Kidney epithelial cell (primary cell): Measurements from ENCODE around the gene DNAI1. TPM values are rescaled to one million over a fixed set of nuclear protein-coding genes. Genes with fewer than 3 reads are reported as not detected.

Experiments used
- DNase-seq: peaks from one replicate; pipeline ENCODE4 v3.0.0-alpha.2; 2010; ENCODE audit warnings: low read depth
- H3K27me3 ChIP-seq: 2 replicates; pipeline ENCODE4 v1.6.0; 2011; ENCODE audit warnings: low read length; ENCODE audit not compliant: control insufficient read depth, insufficient read depth
- H3K36me3 ChIP-seq: 2 replicates; pipeline ENCODE4 v1.5.1; 2011; ENCODE audit warnings: low read length; ENCODE audit not compliant: control insufficient read depth, insufficient read depth
- H3K4me3 ChIP-seq: 2 replicates; pipeline ENCODE4 v1.5.1; 2011; ENCODE audit warnings: low read depth, mild to moderate bottlenecking, control low read depth, low read length
- CTCF ChIP-seq: IDR thresholded peaks from 2 replicates; pipeline ENCODE4 v1.5.1; 2011; ENCODE audit warnings: mild to moderate bottlenecking, moderate library complexity, low read length, control low read depth, inconsistent platforms; ENCODE audit not compliant: insufficient read depth, poor library complexity, severe bottlenecking
- total RNA-seq: library from RNA; depleted of rRNA; stranded (reverse); fragments of >200 nt; gene quantifications from 2 replicates; pipeline ENCODE4 v1.2.3, GENCODE V29; 2015

The DNAI1 gene
- total RNA-seq, 1 donor from 2014 or later = not detected

- no peak for TF ChIP-seq CTCF
- no peaks in the 10 kb centered on the region for H3K36me3 ChIP-seq
- no peak overlapping the region for H3K4me3 ChIP-seq
- H3K27me3 ChIP-seq = peaks cover 38% of the 10 kb centered on the region
- DNase-seq = no peak
Observed at GRCh38 chr9:34508463-34508862, 49.9 kb downstream of the DNAI1 start.

- no peaks in the 10 kb centered on the region for H3K36me3 ChIP-seq
- no peak for TF ChIP-seq CTCF
- H3K4me3 ChIP-seq = no peak overlapping the region
- H3K27me3 ChIP-seq = peaks cover 34% of the 10 kb centered on the region
- DNase-seq = no peak
Observed at GRCh38 chr9:34508951-34509350, 50.3 kb downstream of the DNAI1 start.

GRCh38 chr9:34510497-34511468, 52.2 kb downstream of the DNAI1 start:
- H3K36me3 ChIP-seq = no peaks in the 10 kb centered on the region
- peaks cover 37% of the 10 kb centered on the region for H3K27me3 ChIP-seq
- no peak for DNase-seq
- H3K4me3 ChIP-seq = no peak overlapping the region
- no peak for TF ChIP-seq CTCF

- no peak for TF ChIP-seq CTCF
- no peak for DNase-seq
- H3K27me3 ChIP-seq = peaks cover 29% of the 10 kb centered on the region
- no peak overlapping the region for H3K4me3 ChIP-seq
- no peaks in the 10 kb centered on the region for H3K36me3 ChIP-seq
Observed at GRCh38 chr9:34512131-34513078, 53.8 kb downstream of the DNAI1 start.

GRCh38 chr9:34513567-34514214, 55.1 kb downstream of the DNAI1 start:
- Histone ChIP-seq H3K36me3 (no peaks in the 10 kb centered on the region), H3K27me3 (peaks cover 35% of the 10 kb centered on the region), H3K4me3 (no peak overlapping the region)
- no peak for DNase-seq
- no peak for TF ChIP-seq CTCF
